ENCODE data around the gene NFIB.

NFIB gene

GRCh38 chr9:14321517-14322130 lies 7.7 kb upstream of the NFIB start:
- H3K27ac Mint-ChIP-seq: no peak overlapping the region
- no peaks in the 10 kb centered on the region for H3K36me3 Mint-ChIP-seq (ENCODE audit: low read depth)
- peaks cover 58% of the 10 kb centered on the region for H3K4me1 Mint-ChIP-seq
- DNase-seq: no peak
- no peak for TF ChIP-seq CTCF (IDR thresholded peaks at IDR 0.05)
- no peaks in the 10 kb centered on the region for H3K9me3 Mint-ChIP-seq
- H3K4me3 Mint-ChIP-seq: peak overlapping the region; percentile 86
- peaks cover 68% of the 10 kb centered on the region for H3K27me3 Mint-ChIP-seq (ENCODE audit: low read depth, poor library complexity)

- Mint-ChIP-seq H3K36me3 (ENCODE audit: low read depth) (no peaks in the 10 kb centered on the region), H3K4me1 (peaks cover 68% of the 10 kb centered on the region), H3K9me3 (no peaks in the 10 kb centered on the region), H3K4me3 (peak overlapping the region; percentile 86), H3K27me3 (ENCODE audit: low read depth, poor library complexity) (peaks cover 77% of the 10 kb centered on the region), H3K27ac (no peak overlapping the region)
- no peak for TF ChIP-seq CTCF (IDR thresholded peaks at IDR 0.05)
- no peak for DNase-seq
Measured at GRCh38 chr9:14320271-14321181, 6.6 kb upstream of the NFIB start.

DNA sequence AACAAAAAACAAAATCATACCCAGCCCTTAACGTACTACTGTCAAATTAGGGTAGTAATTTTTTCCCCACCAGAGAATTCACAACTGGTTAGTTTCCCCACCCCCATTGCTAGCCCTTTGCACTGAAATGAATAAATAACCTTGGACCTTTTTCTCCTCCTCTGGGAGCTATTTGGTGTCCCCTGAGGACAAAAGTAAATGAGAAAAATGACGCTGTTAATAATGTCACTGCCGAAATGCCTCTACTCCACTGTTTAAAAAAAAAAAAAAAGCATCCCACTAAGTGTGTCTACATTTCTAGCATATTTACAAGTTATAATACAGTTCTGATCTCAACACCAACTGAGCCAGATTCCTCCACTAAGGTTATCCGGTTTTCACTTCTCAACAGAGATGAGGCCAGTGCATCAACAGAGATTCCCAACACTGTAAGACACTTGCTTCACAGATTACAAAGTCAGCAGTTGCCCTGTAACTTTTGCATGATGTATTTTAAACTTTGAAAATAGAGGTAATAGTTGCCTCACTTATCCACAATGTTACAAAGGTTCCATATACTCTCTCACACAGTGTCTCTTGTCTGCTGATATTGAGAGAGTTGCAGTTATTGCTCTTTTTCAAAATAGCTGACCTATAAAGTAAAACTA lies 5.1 kb upstream of the NFIB start:
- H3K9me3 Mint-ChIP-seq: no peaks in the 10 kb centered on the region
- no peak for DNase-seq
- H3K4me1 Mint-ChIP-seq: peaks cover 73% of the 10 kb centered on the region
- peak overlapping the region; percentile 35 for H3K4me3 Mint-ChIP-seq
- H3K27ac Mint-ChIP-seq: no peak overlapping the region
- H3K27me3 Mint-ChIP-seq (ENCODE audit: low read depth, poor library complexity): peaks cover 75% of the 10 kb centered on the region
- H3K36me3 Mint-ChIP-seq (ENCODE audit: low read depth): no peaks in the 10 kb centered on the region
- TF ChIP-seq CTCF (IDR thresholded peaks at IDR 0.05): no peak

DNA sequence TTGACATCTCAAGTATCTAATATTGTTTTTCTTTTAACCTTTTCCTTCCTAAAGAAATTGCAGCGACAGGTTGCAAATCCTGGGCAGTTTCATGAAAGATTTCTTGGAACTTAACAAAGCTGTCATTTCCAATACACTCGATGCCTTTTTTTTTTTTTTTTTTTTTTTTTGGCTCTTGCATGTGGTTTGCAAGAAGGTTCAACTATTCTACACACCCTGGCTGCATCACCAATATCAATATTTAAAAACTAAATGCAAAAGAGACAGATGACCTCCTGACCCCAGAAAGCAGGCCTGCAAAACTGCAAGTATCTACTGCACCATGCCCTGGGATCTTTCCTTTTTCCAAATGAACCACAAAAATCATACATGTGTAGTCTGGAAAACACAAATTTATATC lies 4.4 kb upstream of the NFIB start:
- no peak for DNase-seq
- Mint-ChIP-seq H3K4me1 (peaks cover 75% of the 10 kb centered on the region), H3K36me3 (ENCODE audit: low read depth) (no peaks in the 10 kb centered on the region), H3K27me3 (ENCODE audit: low read depth, poor library complexity) (peaks cover 72% of the 10 kb centered on the region), H3K9me3 (no peaks in the 10 kb centered on the region), H3K4me3 (peak overlapping the region; percentile 35), H3K27ac (no peak overlapping the region)
- no peak for TF ChIP-seq CTCF (IDR thresholded peaks at IDR 0.05)

DNA sequence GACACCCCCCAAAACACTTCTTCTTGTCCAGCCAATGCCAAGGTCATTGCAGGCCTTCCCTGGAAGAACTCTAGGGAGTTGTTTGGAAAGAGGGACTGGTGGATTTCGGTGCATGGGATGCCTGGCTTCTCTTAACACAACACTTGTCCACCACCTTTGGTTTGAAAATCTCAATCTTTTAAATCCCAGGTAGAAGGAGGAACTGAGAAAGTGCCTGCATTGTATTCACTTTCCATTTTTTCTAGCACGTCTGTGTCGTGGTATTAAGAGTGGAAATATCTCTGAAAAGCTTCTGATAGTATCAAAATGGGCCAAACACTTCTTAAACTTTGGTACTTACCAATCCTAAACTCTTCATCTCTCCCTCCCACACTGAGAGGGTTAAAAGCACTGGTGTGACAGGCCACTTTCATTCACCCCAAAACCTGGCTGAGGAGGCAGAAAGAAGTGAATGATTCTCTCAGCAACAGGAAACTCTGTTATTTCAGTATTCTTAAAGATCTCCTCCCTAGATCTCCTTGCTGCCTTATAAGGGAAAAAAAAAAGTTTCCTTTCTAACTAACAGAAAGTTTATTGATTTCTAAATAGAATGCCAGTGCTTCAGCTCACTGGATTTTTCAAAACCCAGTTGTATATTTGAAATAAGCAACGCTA lies 3.9 kb upstream of the NFIB start:
- no peak for TF ChIP-seq CTCF (IDR thresholded peaks at IDR 0.05)
- no peak for DNase-seq
- peaks cover 72% of the 10 kb centered on the region for H3K4me1 Mint-ChIP-seq
- H3K36me3 Mint-ChIP-seq (ENCODE audit: low read depth): no peaks in the 10 kb centered on the region
- no peak overlapping the region for H3K27ac Mint-ChIP-seq
- H3K27me3 Mint-ChIP-seq (ENCODE audit: low read depth, poor library complexity): peaks cover 73% of the 10 kb centered on the region
- H3K9me3 Mint-ChIP-seq: no peaks in the 10 kb centered on the region
- peak overlapping the region; percentile 9 for H3K4me3 Mint-ChIP-seq
